SU-DHL-6 (cell line): ENCODE measurements around the gene SYT8.
"Not testable (repeated sequence)": the region's sequence is repeated elsewhere in the genome, so short reads cannot be mapped to it uniquely, and the experiment has no call there.

Experiments used
- H2AFZ ChIP-seq: fragments of 200-600 bp; sonication (generic); 2 replicates; pipeline ENCODE4 v1.6.1; 2014; ENCODE audit warnings: low read depth, mild to moderate bottlenecking, moderate library complexity, mixed read lengths, antibody characterized with exemption, low read length; ENCODE audit not compliant: severe bottlenecking
- H3F3A ChIP-seq: fragments of 200-600 bp; shearing (Covaris generic); 2 replicates; pipeline ENCODE4 v1.6.0; 2016; ENCODE audit warnings: antibody characterized with exemption, mild to moderate bottlenecking; ENCODE audit not compliant: insufficient read depth
- H3K27ac ChIP-seq: fragments of 200-600 bp; sonication (generic); 2 replicates; pipeline ENCODE4 v1.5.1; 2016; ENCODE audit warnings: low read depth, mild to moderate bottlenecking, low read length, moderate library complexity, mixed read lengths
- H3K27me3 ChIP-seq: fragments of 200-600 bp; sonication (generic), shearing (Covaris generic); 2 replicates; pipeline ENCODE4 v1.6.0; 2014; ENCODE audit warnings: mild to moderate bottlenecking, low read length
- H3K36me3 ChIP-seq: fragments of 200-600 bp; sonication (generic); 2 replicates; pipeline ENCODE4 v1.6.1; 2014; ENCODE audit warnings: mild to moderate bottlenecking, low read length, mixed read lengths
- H3K4me2 ChIP-seq: fragments of 300-600, 200-600 bp; shearing (Covaris generic), sonication (generic); 2 replicates; pipeline ENCODE4 v1.6.0; 2014; ENCODE audit warnings: low read length, low read depth, mild to moderate bottlenecking; ENCODE audit not compliant: poor library complexity, severe bottlenecking
- H3K4me3 ChIP-seq: fragments of 200-600 bp; sonication (generic); 2 replicates; pipeline ENCODE4 v1.5.1; 2014; ENCODE audit warnings: antibody characterized with exemption, low read length, mild to moderate bottlenecking, mixed read lengths; ENCODE audit not compliant: insufficient read depth, poor library complexity, severe bottlenecking
- H3K79me2 ChIP-seq: fragments of 200-600 bp; sonication (generic); 2 replicates; pipeline ENCODE4 v1.6.1; 2014; ENCODE audit warnings: mild to moderate bottlenecking, low read length, moderate library complexity; ENCODE audit not compliant: insufficient read depth
- H3K9ac ChIP-seq: fragments of 200-600 bp; sonication (generic); 2 replicates; pipeline ENCODE4 v1.7.0; 2014; ENCODE audit warnings: mild to moderate bottlenecking, low read length
- H3K9me2 ChIP-seq: fragments of 200-600 bp; sonication (generic); replicated peaks from 2 replicates; pipeline ENCODE4 v1.6.1; 2014; ENCODE audit warnings: low read length; ENCODE audit not compliant: insufficient read depth
- H3K9me3 ChIP-seq: fragments of 200-600 bp; sonication (generic); 2 replicates; pipeline ENCODE4 v1.6.1; 2014; ENCODE audit warnings: low read length, mixed read lengths; ENCODE audit not compliant: insufficient read depth
- H4K20me1 ChIP-seq: fragments of 200-600 bp; sonication (generic); 2 replicates; pipeline ENCODE4 v1.6.1; 2014; ENCODE audit warnings: low read depth, mild to moderate bottlenecking, antibody characterized with exemption, low read length, moderate library complexity, mixed read lengths
- EZH2phosphoT487 ChIP-seq: fragments of 200-600 bp; sonication (generic), shearing (Covaris generic); conservative IDR thresholded peaks from 2 replicates; pipeline ENCODE4 v1.6.1; 2018; ENCODE audit warnings: mild to moderate bottlenecking, antibody characterized with exemption, low read length, moderate library complexity, mixed read lengths
- TF ChIP-seq, protein P1 (sequence below): fragments of 200-600 bp; sonication (generic); IDR thresholded peaks from one replicate; pipeline ENCODE4 v1.5.1; 2017; ENCODE audit warnings: antibody characterized with exemption, mild to moderate bottlenecking, low read length, moderate library complexity; ENCODE audit not compliant: insufficient read depth, poor library complexity, severe bottlenecking

Gene SYT8

DNA sequence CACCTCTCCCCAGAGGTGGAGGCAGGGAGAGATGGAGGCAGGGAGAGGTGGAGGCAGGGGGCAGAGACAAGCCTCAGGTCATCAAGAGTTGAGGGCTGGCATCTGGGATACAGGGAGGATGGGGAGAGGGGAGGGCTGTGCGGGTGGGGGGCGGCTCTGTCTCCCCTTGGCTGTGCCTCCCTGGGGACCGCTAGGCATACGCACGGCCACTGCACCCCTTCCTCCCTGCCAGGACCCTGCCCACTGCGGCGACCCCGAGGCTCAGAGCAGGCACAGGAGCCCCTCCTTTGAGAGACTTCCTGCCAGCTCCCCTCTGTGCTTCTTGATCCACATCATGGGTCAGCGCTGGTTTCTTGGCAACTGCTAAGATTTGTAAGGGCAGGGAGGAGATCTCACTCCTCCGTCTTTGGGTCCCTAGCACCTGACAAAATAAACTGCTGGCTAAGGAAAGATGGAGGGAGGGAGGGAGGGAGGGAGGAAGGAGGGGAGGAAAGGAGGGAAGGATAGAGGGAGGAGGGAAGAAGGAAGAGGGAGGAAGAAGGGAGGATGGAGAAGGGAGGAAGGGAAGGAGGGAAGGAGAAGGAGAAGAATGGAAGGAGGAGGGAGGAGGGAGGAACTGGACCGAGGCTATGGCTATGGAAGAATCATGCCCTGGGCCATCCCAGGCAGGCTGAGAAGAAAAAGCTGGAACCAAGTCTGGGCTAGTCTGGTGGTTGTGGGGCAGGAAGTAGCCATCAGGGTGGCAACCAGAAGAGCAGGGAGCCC lies 38.4 kb downstream of the SYT8 start:
- Histone ChIP-seq H3K9me3 (no peaks in the 10 kb centered on the region), H3K27ac (no peak overlapping the region), H3K27me3 (no peaks in the 10 kb centered on the region), H4K20me1 (no peaks in the 10 kb centered on the region; the same call in 1 of the 2 replicates), H3K4me3 (no peak overlapping the region), H3F3A (no peaks in the 10 kb centered on the region), H2AFZ (no peak overlapping the region), H3K79me2 (no peaks in the 10 kb centered on the region), H3K9ac (no peak overlapping the region), H3K4me2 (no peak overlapping the region), H3K36me3 (no peaks in the 10 kb centered on the region), H3K9me2 (no peaks in the 10 kb centered on the region)
- TF ChIP-seq EZH2phosphoT487, result no peak
- TF ChIP-seq, protein P1, sequence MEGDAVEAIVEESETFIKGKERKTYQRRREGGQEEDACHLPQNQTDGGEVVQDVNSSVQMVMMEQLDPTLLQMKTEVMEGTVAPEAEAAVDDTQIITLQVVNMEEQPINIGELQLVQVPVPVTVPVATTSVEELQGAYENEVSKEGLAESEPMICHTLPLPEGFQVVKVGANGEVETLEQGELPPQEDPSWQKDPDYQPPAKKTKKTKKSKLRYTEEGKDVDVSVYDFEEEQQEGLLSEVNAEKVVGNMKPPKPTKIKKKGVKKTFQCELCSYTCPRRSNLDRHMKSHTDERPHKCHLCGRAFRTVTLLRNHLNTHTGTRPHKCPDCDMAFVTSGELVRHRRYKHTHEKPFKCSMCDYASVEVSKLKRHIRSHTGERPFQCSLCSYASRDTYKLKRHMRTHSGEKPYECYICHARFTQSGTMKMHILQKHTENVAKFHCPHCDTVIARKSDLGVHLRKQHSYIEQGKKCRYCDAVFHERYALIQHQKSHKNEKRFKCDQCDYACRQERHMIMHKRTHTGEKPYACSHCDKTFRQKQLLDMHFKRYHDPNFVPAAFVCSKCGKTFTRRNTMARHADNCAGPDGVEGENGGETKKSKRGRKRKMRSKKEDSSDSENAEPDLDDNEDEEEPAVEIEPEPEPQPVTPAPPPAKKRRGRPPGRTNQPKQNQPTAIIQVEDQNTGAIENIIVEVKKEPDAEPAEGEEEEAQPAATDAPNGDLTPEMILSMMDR, result no peak

- not testable (repeated sequence) for H3K9me3 ChIP-seq, H3K79me2 ChIP-seq, H3K27me3 ChIP-seq, H3F3A ChIP-seq, H3K4me3 ChIP-seq, H3K4me2 ChIP-seq, H3K27ac ChIP-seq, H3K36me3 ChIP-seq, H4K20me1 ChIP-seq, H3K9ac ChIP-seq, H2AFZ ChIP-seq, H3K9me2 ChIP-seq
Observed at GRCh38 chr11:1873813-1874150, 39.0 kb downstream of the SYT8 start.

- H3K27ac ChIP-seq, H4K20me1 ChIP-seq, H3K79me2 ChIP-seq, H3K4me3 ChIP-seq, H3K9me2 ChIP-seq, H3K9me3 ChIP-seq, H3K4me2 ChIP-seq, H3K36me3 ChIP-seq, H2AFZ ChIP-seq, H3K27me3 ChIP-seq, H3F3A ChIP-seq, H3K9ac ChIP-seq: not testable (repeated sequence)
Observed at GRCh38 chr11:1874441-1875092, 39.8 kb downstream of the SYT8 start.

DNA sequence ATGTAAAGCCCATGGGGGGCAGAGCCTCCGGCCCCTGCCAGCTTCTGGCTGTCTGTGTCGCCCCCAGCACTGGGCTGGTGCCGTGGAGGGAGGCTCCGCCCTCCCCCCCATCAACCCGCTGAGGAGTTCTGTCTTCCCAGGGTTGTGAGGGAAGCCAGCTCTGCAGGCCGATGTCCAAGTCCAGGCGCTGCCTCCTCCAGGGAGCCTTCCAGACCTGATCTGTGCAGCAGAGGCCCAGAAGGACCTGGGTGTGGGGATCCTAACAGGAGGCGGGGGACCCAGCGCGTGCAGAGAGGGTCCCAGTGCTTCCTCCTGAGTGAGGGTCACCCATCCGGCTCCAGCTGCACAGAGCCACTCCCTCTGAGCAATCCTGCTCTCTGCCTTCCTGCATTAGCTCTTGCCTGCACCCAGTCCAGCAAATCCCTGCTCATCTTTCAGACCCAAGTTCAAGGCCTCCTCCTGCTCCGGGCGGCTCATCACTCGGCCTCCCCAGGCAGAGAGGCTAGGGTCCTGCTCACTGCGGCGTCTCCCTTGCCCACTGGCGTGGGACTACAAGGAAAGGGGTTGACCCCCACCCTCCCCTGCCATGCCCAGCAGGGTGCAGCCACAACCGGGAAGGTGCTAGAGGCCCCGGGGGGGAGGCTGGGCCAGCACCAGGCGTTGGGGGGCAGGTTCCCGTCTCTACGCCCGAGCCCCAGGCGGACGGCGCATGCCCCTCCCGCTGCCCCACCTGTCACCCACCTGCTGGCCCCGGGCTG lies 40.5 kb downstream of the SYT8 start:
- Histone ChIP-seq H3K9ac (no peak overlapping the region), H2AFZ (no peak overlapping the region), H3K27me3 (no peaks in the 10 kb centered on the region), H3K4me3 (no peak overlapping the region), H3K36me3 (no peaks in the 10 kb centered on the region), H3F3A (no peaks in the 10 kb centered on the region), H4K20me1 (no peaks in the 10 kb centered on the region; the same call in 1 of the 2 replicates), H3K79me2 (no peaks in the 10 kb centered on the region), H3K27ac (no peak overlapping the region), H3K4me2 (no peak overlapping the region), H3K9me2 (no peaks in the 10 kb centered on the region), H3K9me3 (no peaks in the 10 kb centered on the region)
- TF ChIP-seq, protein P1, result no peak
- TF ChIP-seq EZH2phosphoT487, result no peak

DNA sequence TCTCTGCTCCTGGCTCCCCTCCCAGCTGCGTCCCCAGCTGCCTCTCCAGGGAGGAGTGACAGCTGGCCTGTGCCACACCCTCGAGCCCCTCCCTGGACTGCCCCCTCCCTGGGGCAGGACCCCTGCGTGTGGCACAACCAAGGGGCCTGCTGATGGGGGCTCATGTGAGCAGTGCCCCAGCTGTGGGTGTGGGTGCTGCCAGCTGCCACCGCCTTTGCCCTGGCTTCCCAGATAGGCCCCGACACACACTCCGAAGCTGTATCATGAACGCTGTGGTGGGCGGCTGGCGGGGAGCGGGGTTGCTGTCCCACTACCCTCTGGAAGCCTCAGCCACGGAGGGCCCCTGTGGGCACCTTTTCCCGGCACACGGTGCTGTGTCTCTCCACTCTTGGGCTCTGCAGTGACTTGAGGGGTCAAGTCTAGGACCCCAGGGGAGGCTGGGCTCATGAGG lies 41.1 kb downstream of the SYT8 start:
- H3K9me3 ChIP-seq, H3K4me3 ChIP-seq, H3K27ac ChIP-seq, H2AFZ ChIP-seq, H3F3A ChIP-seq, H3K36me3 ChIP-seq, H3K9me2 ChIP-seq, H3K27me3 ChIP-seq, H3K4me2 ChIP-seq, H4K20me1 ChIP-seq, H3K9ac ChIP-seq, H3K79me2 ChIP-seq: not testable (repeated sequence)
